GM23338 (cell line): ENCODE measurements around the gene GPR153. TPM values are rescaled to one million over a fixed set of nuclear protein-coding genes. Genes with fewer than 3 reads are reported as not detected.

Source experiments
- ATAC-seq: fragments of 200-7000 bp; cut with Tn5 transposase; 3 replicates; pipeline ENCODE4 v1.9.1; 2020
- DNase-seq: peaks from one replicate; pipeline ENCODE4 v3.0.0-alpha.2; 2015; ENCODE audit warnings: low spot score
- H2AFZ ChIP-seq: fragments of 200-600 bp; sonication (generic); 2 replicates; pipeline ENCODE4 v1.8.0; 2016; ENCODE audit warnings: antibody characterized with exemption, mild to moderate bottlenecking, moderate library complexity
- H3F3A ChIP-seq: fragments of 200-600 bp; sonication (generic); replicated peaks from 2 replicates; pipeline ENCODE4 v1.8.0; 2017; ENCODE audit warnings: antibody characterized with exemption, mixed run types, low read depth
- H3K27ac ChIP-seq: fragments of 200-600 bp; sonication (generic); 2 replicates; pipeline ENCODE4 v1.6.1; 2016; ENCODE audit warnings: low read depth
- H3K27me3 ChIP-seq: fragments of 200-600 bp; sonication (generic); 2 replicates; pipeline ENCODE4 v1.8.0; 2016; ENCODE audit warnings: mild to moderate bottlenecking, mixed run types, moderate library complexity; ENCODE audit not compliant: insufficient read depth
- H3K36me3 ChIP-seq: fragments of 200-600 bp; sonication (generic); 2 replicates; pipeline ENCODE4 v1.8.0; 2016; ENCODE audit warnings: mild to moderate bottlenecking; ENCODE audit not compliant: insufficient read depth
- H3K4me1 ChIP-seq: fragments of 200-600 bp; sonication (generic); 2 replicates; pipeline ENCODE4 v1.8.0; 2016; ENCODE audit warnings: mild to moderate bottlenecking, moderate library complexity; ENCODE audit not compliant: insufficient read depth
- H3K4me2 ChIP-seq: fragments of 200-600 bp; sonication (generic); 2 replicates; pipeline ENCODE4 v1.7.1; 2017; ENCODE audit warnings: mixed run types
- H3K4me3 ChIP-seq: fragments of 200-600 bp; sonication (generic); 2 replicates; pipeline ENCODE4 v1.6.1; 2016; ENCODE audit warnings: mixed run types
- H3K79me2 ChIP-seq: fragments of 200-600 bp; sonication (generic); replicated peaks from 2 replicates; pipeline ENCODE4 v1.8.0; 2017; ENCODE audit warnings: mild to moderate bottlenecking; ENCODE audit not compliant: insufficient read depth
- H3K9me2 ChIP-seq: fragments of 200-600 bp; sonication (generic); 2 replicates; pipeline ENCODE4 v1.8.0; 2017; ENCODE audit not compliant: insufficient read depth
- H4K20me1 ChIP-seq: fragments of 200-600 bp; sonication (generic); replicated peaks from 2 replicates; pipeline ENCODE4 v1.8.0; 2017; ENCODE audit warnings: mild to moderate bottlenecking; ENCODE audit not compliant: insufficient read depth
- H3K27ac Mint-ChIP-seq: 2 replicates; pipeline ENCODE4 v1.8.0; 2020; ENCODE audit warnings: inconsistent platforms, mild to moderate bottlenecking, moderate library complexity, mixed read lengths
- H3K27me3 Mint-ChIP-seq: 3 replicates; pipeline ENCODE4 v1.8.0; 2022; ENCODE audit warnings: low read depth, mild to moderate bottlenecking, moderate library complexity, mixed read lengths, inconsistent platforms; ENCODE audit not compliant: insufficient read depth, poor library complexity
- H3K36me3 Mint-ChIP-seq: 3 replicates; pipeline ENCODE4 v1.8.0; 2021; ENCODE audit warnings: low read depth, mild to moderate bottlenecking, inconsistent platforms, moderate library complexity, mixed read lengths
- H3K4me1 Mint-ChIP-seq: 3 replicates; pipeline ENCODE4 v1.8.0; 2020; ENCODE audit warnings: mild to moderate bottlenecking, inconsistent platforms, mixed read lengths
- H3K4me3 Mint-ChIP-seq: 3 replicates; pipeline ENCODE4 v1.8.0; 2021; ENCODE audit warnings: moderate library complexity, mild to moderate bottlenecking, inconsistent platforms, mixed read lengths
- H3K9me3 Mint-ChIP-seq: 3 replicates; pipeline ENCODE4 v1.8.0; 2020; ENCODE audit warnings: moderate library complexity, mild to moderate bottlenecking, inconsistent platforms, mixed read lengths
- CREB1 ChIP-seq: fragments of 250-450 bp; sonication (Bioruptor Pico); IDR thresholded peaks from 2 replicates; pipeline ENCODE4 v1.5.0; 2020; ENCODE audit warnings: low read depth, mild to moderate bottlenecking, moderate library complexity
- EZH2 ChIP-seq: fragments of 200-600 bp; sonication (generic); IDR thresholded peaks from one replicate; pipeline ENCODE4 v1.8.0; 2017; ENCODE audit warnings: antibody characterized with exemption, mild to moderate bottlenecking, low read depth; ENCODE audit not compliant: unreplicated experiment
- JUNB ChIP-seq: IDR thresholded peaks from one replicate; pipeline ENCODE4 v1.6.1; 2016; ENCODE audit warnings: antibody characterized with exemption; ENCODE audit not compliant: unreplicated experiment
- POLR2AphosphoS5 ChIP-seq: IDR thresholded peaks from 2 replicates; pipeline ENCODE4 v1.6.1; 2016; ENCODE audit warnings: antibody characterized with exemption, low read depth
- ZNF331 ChIP-seq: fragments of 250-450 bp; sonication (Bioruptor Pico); IDR thresholded peaks from 2 replicates; pipeline ENCODE4 v1.5.0; 2020; ENCODE audit warnings: low read depth, mild to moderate bottlenecking, moderate library complexity
- ZNF462 ChIP-seq: fragments of 250-450 bp; sonication (Bioruptor Pico); IDR thresholded peaks from 2 replicates; pipeline ENCODE4 v1.5.0; 2020; ENCODE audit warnings: mild to moderate bottlenecking, moderate library complexity
- polyA plus RNA-seq: library from polyadenylated mRNA; unstranded; fragments of >200 nt; fragmentation: Nextera tagmentation; extraction: Ambion mirVana; gene quantifications from 2 replicates; pipeline ENCODE4 v1.2.1, GENCODE V29; 2016
- total RNA-seq: library from RNA; depleted of rRNA; stranded (reverse); fragments of >200 nt; shearing (Covaris generic); gene quantifications from 2 replicates; pipeline ENCODE4 v1.2.3, GENCODE V29; 2014
- TF ChIP-seq, protein P1 (sequence below), 2 experiments: fragments of 200-600 bp in 1 of 2; sonication (generic) in 1 of 2; conservative IDR thresholded peaks; 2 replicates each; pipeline versions ENCODE4 v1.5.1 to v1.6.1; 2016 to 2017; ENCODE audit warnings: antibody characterized with exemption in 2 of 2, low read depth in 2 of 2, mild to moderate bottlenecking in 2 of 2, moderate library complexity in 1 of 2
- TF ChIP-seq, protein P2 (sequence below): IDR thresholded peaks from one replicate; pipeline ENCODE4 v1.6.1; 2018; ENCODE audit warnings: antibody characterized with exemption; ENCODE audit not compliant: unreplicated experiment

Gene GPR153
- total and polyA plus RNA-seq, 2 experiments from 2014 or later, result 1.3 to 9.0 TPM

DNA sequence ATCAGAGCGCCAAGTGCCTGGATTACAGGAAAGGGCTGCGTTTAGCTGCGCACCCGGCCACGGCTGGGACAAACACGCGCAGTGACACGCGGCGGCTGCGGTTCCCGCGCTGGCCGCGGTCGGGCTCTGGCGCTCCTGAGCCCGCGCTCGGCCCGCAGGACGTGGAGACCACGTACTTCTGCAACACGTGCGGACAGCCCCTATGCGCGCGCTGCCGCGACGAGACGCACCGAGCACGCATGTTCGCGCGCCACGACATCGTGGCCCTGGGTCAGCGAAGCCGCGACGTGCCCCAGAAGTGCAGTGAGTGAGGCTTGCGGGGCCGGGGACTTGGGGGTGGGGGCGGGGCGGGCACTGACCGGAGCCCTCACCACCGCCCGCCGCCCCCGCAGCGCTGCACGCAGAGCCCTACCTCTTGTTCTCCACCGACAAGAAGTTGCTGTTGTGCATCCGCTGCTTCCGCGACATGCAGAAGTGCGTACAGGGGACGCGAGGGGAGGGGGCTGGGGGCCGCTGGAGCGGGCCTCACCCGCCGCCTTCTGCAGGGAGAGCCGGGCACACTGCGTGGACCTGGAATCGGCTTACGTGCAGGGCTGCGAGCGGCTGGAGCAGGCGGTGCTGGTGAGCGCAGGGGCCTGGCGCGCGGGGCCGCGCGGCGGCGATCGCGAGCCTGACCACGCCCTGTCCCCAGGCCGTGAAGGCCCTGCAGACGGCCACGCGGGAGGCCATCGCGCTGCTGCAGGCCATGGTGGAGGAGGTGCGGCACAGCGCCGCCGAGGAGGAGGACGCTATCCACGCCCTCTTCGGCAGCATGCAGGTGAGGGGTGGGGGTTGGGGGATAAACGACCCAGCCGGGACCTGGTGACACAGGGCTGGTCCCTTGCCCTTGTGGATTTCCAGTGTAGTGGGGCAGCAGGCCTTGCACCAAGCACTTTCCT lies 51.9 kb downstream of the GPR153 start:
- Histone ChIP-seq H3K79me2 (no peaks in the 10 kb centered on the region), H3K4me1 (peaks cover 27% of the 10 kb centered on the region), H3K4me3 (peak overlapping the region; percentile 55), H2AFZ (peak overlapping the region; percentile 78), H3K27me3 (peaks cover 48% of the 10 kb centered on the region), H3K9me2 (no peaks in the 10 kb centered on the region), H4K20me1 (no peaks in the 10 kb centered on the region), H3K27ac (no peak overlapping the region), H3K4me2 (peak overlapping the region; percentile 85), H3K36me3 (no peaks in the 10 kb centered on the region), H3F3A (0 out of 2 replicates have a peak, but pooled peaks cover 10% of the 10 kb centered on the region)
- H3K36me3 Mint-ChIP-seq, result no peaks in the 10 kb centered on the region
- H3K4me3 Mint-ChIP-seq, result peak overlapping the region; percentile 66
- H3K4me1 Mint-ChIP-seq, result peaks cover 24% of the 10 kb centered on the region
- TF ChIP-seq EZH2, result peak; percentile 5
- 0 out of 2 replicates have a peak, but pooled peaks have one; percentile 38 for TF ChIP-seq CREB1
- TF ChIP-seq POLR2AphosphoS5, result peak; percentile 29; the same call in 1 of the 2 replicates
- no peak for TF ChIP-seq ZNF462 (CRISPR knock-in tag)
- TF ChIP-seq ZNF331 (CRISPR knock-in tag), result no peak
- TF ChIP-seq, protein P1, sequence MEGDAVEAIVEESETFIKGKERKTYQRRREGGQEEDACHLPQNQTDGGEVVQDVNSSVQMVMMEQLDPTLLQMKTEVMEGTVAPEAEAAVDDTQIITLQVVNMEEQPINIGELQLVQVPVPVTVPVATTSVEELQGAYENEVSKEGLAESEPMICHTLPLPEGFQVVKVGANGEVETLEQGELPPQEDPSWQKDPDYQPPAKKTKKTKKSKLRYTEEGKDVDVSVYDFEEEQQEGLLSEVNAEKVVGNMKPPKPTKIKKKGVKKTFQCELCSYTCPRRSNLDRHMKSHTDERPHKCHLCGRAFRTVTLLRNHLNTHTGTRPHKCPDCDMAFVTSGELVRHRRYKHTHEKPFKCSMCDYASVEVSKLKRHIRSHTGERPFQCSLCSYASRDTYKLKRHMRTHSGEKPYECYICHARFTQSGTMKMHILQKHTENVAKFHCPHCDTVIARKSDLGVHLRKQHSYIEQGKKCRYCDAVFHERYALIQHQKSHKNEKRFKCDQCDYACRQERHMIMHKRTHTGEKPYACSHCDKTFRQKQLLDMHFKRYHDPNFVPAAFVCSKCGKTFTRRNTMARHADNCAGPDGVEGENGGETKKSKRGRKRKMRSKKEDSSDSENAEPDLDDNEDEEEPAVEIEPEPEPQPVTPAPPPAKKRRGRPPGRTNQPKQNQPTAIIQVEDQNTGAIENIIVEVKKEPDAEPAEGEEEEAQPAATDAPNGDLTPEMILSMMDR (conservative IDR thresholded peaks at IDR 0.05; ENCODE audit: low read depth in 2 of 2), result peak; percentile 31 to 45
- no peak for TF ChIP-seq JUNB
- TF ChIP-seq, protein P2, sequence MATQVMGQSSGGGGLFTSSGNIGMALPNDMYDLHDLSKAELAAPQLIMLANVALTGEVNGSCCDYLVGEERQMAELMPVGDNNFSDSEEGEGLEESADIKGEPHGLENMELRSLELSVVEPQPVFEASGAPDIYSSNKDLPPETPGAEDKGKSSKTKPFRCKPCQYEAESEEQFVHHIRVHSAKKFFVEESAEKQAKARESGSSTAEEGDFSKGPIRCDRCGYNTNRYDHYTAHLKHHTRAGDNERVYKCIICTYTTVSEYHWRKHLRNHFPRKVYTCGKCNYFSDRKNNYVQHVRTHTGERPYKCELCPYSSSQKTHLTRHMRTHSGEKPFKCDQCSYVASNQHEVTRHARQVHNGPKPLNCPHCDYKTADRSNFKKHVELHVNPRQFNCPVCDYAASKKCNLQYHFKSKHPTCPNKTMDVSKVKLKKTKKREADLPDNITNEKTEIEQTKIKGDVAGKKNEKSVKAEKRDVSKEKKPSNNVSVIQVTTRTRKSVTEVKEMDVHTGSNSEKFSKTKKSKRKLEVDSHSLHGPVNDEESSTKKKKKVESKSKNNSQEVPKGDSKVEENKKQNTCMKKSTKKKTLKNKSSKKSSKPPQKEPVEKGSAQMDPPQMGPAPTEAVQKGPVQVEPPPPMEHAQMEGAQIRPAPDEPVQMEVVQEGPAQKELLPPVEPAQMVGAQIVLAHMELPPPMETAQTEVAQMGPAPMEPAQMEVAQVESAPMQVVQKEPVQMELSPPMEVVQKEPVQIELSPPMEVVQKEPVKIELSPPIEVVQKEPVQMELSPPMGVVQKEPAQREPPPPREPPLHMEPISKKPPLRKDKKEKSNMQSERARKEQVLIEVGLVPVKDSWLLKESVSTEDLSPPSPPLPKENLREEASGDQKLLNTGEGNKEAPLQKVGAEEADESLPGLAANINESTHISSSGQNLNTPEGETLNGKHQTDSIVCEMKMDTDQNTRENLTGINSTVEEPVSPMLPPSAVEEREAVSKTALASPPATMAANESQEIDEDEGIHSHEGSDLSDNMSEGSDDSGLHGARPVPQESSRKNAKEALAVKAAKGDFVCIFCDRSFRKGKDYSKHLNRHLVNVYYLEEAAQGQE, result no peak
- peak; percentile 61 for DNase-seq
- peaks cover 43% of the 10 kb centered on the region for H3K27me3 Mint-ChIP-seq
- H3K27ac Mint-ChIP-seq, result no peak overlapping the region
- no peaks in the 10 kb centered on the region; the same call in 2 of the 3 replicates for H3K9me3 Mint-ChIP-seq
- peak; percentile 14 for ATAC-seq
